HG02884 (cell line): Measurements from ENCODE around the gene EGFL6.
"Not testable (repeated sequence)": the region's sequence is repeated elsewhere in the genome, so short reads cannot be mapped to it uniquely, and the experiment has no call there.

Experiments used
- ATAC-seq: cut with Tn5 transposase; IDR thresholded peaks from one replicate; pipeline ENCODE4 v1.9.1; 2021; ENCODE audit warnings: mild to moderate bottlenecking, moderate library complexity; ENCODE audit not compliant: unreplicated experiment

EGFL6 gene

GRCh38 chrX:13652287-13652793 lies 82.9 kb downstream of the EGFL6 start:
- ATAC-seq: no peak

DNA sequence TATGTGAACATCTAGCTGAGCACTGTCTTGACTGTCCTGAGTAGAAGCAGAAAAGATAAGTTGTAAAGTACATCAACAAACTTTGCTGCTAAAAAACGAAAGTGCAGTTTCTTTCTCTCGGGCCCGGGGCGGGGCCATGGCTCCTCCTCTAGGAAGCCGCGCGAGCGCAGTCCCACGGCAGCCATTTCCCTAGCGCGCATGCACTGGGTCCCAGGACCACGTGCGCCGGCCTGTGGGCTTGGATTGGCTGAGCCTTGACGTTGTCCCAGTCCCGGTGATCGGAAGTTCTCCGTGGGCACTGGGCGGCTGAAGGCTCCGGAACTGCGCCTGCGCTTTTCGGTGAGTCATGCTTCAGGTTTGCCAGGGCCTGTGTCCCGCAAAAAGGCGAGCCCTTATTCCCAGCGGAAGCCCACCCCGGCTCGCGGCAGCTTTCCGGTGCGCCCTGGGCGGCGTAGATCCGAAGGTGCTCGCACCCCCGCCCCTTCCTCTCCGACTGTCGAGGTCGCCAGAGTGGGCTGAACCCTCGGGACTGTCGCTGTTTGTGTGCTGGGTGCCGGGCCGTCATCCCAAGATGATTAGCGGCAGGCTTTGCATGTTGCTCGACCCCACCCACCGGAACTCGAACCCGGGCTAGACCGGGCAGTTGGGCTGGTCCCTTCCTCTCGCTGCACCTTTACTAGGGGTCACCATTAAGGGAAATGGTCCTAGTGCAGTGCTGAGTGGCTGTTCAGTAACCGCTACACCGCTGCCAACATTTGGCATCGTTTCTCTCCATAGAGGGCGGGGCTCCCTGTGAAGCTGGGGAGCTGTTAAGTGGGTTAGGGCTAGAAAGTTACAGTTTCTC lies 83.7 kb downstream of the EGFL6 start, which contains the start of gene TCEANC:
TCEANC (plus strand) TSS at position 292 of the 844 bp plus-strand sequence. CDS start 9,368 bp downstream, outside the sequence.
- peak; percentile 93 for ATAC-seq

DNA sequence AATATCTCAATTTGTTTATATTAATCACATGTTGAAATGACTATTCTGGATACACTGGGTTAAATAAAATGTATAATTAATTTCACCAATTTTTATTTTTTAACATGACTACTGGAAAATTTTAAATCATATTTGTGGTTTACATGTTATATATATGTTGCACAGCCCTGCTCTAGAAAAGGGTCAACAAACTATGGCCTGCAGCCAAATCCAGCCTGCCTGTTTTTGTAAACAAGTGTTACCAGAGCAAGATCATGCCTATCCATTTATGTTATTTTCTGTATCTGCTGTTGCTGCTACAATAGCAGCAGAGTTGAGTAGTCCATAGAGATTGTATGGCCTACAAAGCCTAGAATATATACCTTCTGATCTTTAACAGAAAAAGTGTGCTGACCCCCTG lies 84.7 kb downstream of the EGFL6 start:
- ATAC-seq: no peak

DNA sequence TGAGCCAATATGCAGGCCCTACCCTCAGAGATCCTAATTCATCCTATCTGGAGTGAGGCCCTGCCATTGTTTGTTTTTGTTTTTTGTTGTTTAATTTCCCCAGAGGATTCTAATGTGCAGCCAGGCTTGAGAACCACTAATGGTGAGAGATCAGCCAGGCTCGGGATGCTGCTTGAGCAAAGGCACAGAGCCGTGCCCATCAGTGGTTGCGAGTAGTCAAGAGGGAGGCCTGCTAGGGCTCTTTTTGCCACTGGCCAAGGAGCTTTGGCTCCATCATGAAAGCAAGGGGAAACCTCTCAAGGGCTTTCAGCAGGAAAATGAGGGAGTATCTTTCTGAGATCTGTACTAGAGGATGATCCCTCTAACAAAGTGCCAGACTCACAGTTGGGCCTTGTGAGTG lies 86.3 kb downstream of the EGFL6 start:
- ATAC-seq: no peak

DNA sequence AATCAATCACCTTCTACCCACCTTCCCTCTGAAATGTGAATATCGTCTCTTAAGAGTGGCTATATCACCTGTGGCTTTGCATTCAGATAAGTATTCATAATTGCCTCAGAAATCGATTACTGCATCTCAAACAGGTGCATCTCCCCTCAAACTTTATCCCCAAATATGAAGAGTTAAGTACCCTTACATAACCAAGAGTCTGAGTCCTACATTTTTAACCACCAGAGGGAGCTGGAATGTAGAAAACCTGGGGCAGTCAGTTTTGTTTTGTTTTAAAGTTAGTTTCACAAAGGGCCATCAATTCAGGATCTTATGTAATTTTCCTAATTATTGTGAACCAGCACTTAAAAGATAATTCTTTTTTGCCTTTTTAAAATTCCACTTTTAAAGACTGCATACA lies 89.2 kb downstream of the EGFL6 start:
- ATAC-seq: no peak

GRCh38 chrX:13659063-13659462 lies 89.7 kb downstream of the EGFL6 start:
- ATAC-seq: no peak

DNA sequence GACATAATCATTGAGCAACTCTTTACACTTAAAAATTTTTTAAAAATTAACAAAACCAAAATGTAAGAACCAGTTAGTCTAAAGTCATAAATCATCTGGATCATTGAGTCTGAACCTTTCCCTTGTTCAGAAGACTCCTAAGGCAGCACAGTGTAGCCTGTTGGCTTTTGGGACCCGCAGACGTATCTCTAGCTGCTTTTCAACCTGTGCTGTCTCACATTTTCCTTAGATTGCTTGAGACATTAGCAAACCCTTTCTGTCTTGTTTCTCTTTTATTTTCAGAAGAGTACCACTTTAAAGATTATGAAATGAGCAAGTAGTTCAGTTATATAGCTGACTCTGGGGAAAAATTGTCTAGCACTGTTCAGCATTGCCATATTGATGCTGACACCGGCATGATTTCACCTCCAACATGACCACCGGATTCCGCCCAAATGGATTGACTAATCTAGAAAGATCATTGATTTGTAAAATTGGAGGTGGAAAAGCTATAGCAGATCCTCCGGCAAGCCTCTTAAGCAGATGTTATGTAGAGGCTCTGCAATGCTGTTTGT lies 92.4 kb downstream of the EGFL6 start:
- ATAC-seq: no peak

GRCh38 chrX:13662355-13662791 lies 93.0 kb downstream of the EGFL6 start:
- no peak for ATAC-seq

DNA sequence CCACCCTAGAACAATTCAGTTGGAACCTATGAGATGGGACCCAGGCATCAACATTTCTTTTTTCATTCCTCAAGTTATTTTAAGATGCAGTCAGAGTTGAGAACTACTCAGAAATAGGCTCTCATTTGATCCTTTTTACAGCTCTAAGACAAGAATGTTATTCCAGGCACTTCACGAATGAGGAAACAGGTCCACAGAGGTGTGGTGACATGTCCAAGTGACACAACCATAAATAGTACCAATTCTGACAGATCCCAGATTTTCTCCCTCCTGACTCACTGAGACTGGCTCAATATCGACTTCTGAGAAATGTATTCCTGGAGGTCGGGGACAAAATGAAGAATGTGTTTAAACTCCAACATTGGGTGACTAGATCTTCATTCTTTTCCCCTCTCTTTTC lies 94.6 kb downstream of the EGFL6 start:
- no peak for ATAC-seq

DNA sequence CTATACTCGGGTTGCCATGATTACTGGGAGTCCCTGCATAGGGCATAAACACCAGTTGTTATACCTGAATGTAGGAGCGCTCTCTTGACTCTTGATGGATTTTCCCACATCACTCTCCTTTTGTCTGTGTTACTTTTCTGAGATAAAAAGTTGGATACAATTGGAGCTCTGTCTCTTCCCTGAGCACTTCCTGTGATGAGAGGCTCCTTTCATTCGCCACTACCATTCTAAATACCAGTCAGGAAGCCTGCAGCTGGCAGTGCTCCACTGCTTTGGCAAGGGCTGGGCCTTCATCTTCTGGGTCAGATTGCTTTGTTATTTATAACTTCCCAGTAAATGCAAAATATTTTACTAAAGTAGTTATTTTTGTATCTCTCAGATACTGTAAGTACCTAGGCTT lies 97.4 kb downstream of the EGFL6 start:
- no peak for ATAC-seq

- ATAC-seq: no peak
Measured at GRCh38 chrX:13667919-13668318, 98.5 kb downstream of the EGFL6 start.

DNA sequence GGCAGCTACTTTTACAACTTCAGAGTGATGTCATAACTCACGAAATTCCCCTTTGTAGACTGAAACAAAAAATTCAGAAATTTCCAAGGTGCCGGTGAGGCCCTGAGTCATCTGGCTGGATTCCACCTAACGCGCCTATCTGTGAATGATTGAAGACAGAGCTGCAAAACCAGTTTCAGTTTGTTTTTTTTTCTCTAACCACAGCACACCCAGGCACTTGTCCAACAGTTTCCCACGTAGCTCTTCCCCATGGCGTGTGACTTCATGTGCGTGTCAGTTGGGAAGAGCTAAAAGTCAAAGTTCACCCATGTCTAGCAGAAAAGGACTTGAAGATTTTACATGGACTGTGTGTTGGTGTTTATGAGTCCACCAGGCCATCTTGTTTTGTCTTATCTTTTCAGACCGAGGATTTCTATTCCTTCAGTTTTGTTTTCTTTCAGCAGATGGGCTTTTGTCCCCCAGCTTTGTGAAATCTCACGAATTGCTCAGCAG lies 99.9 kb downstream of the EGFL6 start:
- peak; percentile 55 for ATAC-seq

GRCh38 chrX:13669755-13670154 lies 100.4 kb downstream of the EGFL6 start:
- not testable (repeated sequence) for ATAC-seq

- ATAC-seq: no peak
Measured at GRCh38 chrX:13670197-13670596, 100.8 kb downstream of the EGFL6 start.

- ATAC-seq: no peak
Measured at GRCh38 chrX:13673016-13673415, 103.6 kb downstream of the EGFL6 start.

DNA sequence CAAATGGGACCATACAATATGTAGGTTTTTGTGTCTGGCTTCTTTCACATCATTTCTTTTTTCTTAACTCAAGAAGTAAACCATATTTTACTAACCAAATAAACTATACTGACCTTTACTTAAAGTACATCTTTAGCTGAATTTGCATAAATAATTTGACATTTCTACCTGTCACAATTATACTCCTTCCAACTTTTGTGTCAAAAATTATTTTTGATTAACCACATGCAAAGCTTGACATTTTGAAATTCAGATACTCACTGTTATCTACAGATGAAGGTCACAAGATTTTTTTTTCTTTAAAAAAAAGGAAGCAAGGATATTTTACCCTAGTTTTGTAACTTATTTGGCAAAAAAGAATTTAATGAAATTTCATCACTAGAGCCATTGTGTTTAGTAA lies 107.5 kb downstream of the EGFL6 start:
- no peak for ATAC-seq

DNA sequence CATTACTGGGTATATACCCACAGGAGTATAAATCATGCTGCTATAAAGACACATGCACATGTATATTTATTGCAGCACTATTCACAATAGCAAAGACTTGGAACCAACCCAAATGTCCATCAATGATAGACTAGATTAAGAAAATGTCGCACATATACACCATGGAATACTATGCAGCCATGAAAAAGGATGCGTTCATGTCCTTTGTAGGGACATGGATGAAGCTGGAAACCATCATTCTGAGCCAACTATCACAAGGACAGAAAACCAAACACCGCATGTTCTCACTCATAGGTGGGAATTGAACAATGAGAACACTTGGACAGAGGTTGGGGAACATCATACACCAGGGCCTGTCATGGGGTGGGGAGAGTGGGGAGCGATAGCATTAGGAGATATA lies 110.3 kb downstream of the EGFL6 start:
- ATAC-seq: not testable (repeated sequence)

GRCh38 chrX:13681595-13681994 lies 112.2 kb downstream of the EGFL6 start:
- no peak for ATAC-seq
